Activated CD4-positive, alpha-beta T cell treated with anti-CD3 and anti-CD28 coated beads, Interleukin-2, amount 50 U/mL, for 4 hours (primary cell): Measurements from ENCODE around the gene CPXM1.
"Not testable (repeated sequence)": the region's sequence is repeated elsewhere in the genome, so short reads cannot be mapped to it uniquely, and the experiment has no call there.

Experiments
- DNase-seq, 2 experiments: peaks; one replicate each; pipeline ENCODE4 v3.0.0-alpha.2; 2020

CPXM1 gene

DNA sequence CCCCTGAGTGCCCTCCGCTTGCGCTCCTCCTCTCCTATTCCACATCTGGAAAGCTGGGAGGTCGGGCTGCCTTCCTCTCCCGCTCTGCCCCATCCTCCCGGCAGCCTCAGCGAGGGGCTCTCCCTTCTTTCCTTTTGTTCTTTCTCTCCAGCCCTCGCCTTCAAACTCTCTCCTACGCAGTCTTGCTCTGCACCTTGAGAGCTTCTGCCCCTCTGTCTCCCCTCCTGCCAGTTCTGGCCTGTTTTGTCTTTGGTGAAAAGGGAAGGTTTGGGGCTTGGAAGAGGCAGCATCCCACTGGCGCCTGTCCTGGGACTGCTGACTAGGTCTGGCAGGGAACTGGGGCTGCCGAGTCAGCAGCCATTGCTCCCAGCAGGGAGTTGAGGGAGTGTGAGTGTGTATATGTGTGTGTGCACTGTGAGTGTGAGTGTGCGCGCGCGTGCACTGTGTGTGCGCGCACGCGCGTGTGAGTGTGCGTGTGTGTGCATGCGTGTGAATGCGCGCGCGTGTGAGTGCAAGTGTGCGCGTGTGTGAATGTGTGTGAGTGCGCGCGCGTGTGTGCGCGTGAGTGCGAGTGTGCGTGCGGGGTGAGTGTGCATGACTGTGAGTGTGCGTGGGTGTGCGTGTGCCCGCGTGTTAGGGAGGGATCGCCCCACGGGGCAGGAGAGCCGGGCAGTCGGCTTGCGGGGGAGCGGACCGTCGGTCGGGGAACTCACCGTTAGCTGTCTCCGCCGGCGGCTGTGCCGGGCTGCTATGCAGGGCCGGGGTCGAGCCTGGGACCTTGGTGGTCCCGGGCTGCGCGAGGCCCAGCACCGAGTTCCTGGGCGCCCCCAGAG is 523 bp downstream of the CPXM1 start:
- no peak for DNase-seq

DNA sequence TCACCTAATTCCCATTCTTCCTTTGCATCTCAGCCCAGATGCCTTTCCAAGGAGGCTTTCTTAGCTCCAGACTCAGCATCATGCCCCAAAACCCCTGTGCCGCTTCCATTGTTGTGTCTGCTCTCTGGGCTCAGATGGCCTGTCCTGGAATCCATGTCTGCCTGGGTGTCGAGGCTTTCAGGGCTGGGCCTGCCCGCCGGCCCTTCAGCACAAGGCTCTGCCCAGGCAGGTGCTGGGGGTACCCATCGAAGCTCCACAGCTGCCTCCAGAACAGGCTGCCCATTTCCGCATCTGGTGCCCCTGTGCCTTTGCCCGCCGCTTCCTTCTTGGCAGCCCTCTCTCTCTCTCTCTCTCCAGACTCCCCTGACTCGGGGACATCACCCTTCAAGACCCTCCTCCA is 1.2 kb downstream of the CPXM1 start:
- DNase-seq, result no peak

DNA sequence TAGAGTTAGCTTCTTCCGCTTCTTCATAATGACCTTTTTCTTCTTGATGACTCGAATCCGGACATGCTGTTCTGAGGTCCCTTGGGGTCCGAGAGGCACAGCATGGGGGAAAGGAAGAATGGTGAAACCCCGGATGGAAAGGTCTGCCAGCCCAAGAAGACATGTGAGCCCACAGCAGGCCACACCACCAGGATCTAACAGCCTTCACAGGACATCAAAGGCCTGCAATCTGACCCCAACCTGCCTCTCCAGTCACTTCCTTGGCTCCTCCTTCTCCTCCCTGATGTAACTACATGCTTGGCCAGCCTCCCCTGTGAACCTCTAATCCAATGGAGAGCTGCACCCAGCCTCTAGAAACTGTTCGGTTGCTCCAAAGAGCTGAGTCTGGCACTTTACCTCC is 1.6 kb downstream of the CPXM1 start:
- DNase-seq, result no peak

DNA sequence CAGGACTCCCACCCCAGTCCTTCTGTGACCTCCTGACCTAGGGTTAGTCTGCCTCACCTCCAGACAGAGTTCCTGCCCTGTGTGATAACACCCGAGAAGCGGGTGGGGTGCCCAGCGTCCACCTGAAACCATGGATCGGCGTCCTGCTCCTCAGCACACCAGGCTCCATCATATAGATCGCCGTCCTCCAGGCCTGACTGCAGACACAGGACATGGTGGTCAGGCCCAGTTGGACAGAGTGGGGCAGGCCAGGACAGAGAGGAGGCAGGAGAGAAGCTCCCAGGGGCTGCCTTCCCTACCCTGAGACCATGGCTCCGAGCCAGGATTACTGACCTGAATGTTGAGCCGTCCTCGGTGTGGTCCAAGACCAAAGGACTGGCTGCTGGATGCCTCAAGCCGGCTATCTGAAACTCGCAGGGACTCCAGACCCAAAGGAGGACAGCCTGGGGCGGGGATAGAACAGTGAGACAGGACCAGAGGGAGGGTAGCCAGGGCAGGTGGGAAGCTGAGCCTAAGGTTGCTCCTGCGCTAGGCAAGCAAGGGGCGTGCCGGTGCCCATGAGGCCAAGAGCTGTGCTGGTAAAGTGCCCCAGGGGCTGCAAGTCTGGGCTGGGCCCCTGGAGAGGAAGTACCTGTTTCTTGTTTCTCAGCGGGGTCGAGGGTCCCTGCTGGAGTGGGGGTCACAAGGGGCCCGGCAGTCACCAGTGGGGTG is 2.2 kb downstream of the CPXM1 start:
- no peak for DNase-seq

DNA sequence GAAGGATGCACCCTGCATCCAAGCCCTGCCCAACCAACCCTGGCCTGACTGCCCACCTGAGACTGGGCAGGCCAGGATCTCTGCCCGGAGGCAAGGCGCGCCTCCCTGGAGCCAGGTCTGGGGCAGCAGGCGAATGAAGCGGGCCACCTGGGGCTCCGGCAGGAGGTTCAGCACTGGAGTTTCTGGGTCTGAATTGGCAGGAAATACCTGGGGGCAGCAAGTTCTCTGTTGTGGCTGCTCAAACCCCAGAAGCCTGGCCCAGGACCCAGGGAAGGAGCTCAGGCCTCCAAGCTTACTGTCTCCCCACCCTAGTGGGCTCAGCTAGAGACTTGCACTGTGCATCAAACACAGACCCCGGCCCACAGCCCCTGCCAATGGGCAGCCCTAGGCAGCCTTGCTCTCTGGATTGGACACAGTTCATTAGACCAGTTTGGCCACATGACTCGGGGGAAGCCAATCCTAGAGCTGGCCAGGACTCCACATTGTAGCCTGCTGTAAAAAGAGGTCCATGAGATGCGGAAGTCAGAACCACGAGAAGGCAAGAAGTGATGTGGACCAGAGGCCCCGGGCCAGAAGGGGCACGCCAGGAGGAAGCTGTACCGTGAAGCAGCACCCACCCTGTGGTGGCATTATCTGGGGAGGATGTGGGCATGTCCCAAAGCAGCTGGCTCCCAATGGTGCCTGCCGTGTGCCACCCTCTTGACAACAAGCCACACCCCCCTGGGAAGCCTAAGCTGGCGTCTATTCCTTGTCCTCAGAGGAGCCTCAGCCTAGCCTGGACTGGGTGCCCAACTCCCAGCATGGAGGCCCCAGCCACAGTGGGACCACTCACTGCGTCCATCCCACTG is 3.1 kb downstream of the CPXM1 start:
- no peak for DNase-seq

DNA sequence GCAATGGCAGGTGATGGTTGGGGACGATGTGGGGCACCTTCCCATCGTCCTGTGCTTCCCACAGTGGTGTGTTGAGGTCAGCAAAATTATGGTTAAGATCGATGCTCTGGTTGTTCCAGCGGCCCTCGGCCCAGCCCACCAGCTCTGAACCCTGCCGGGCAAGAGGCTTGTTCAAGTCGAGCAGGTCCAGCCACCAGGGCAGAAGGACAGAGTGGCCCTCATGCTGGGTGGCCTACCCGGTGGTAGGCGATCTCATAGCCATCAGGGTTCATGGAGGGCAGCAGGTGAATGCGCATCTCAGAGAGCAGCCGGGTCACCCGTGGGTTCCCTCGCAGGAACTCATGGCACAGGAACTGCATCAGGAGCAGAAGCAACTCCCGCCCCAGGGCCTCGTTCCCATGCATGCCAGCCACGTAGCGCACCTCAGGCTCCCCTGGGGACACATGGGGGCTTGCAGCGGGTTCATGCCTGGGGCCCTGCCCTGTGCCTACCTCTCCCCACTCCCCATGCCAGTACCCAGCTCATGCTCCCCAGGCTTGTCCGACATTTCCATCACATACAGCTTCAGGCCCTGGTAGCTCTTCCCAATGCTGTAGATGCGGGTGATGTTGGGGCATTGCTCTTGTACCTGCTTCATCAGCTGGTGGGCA is 4.3 kb downstream of the CPXM1 start:
- DNase-seq, result no peak

DNA sequence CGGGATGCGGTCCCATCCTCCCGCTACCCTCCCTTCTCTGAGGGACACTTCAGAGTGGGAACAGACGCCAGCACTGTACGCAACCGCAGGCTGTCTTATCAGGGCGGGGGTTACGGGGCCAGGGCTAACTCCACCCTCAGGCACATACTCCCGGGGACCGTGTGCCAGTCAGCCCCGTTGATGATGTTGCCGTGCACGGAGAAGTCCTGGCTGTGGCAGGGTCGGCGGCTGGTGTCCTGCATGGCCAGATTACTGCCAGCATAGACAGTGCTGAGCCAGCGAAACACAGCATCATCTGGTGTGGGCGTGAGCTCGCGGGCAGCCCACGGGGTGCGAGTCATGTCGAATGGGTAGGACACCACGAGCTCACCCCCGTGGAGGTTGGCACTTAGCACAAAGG is 5.0 kb downstream of the CPXM1 start:
- DNase-seq, result no peak

DNA sequence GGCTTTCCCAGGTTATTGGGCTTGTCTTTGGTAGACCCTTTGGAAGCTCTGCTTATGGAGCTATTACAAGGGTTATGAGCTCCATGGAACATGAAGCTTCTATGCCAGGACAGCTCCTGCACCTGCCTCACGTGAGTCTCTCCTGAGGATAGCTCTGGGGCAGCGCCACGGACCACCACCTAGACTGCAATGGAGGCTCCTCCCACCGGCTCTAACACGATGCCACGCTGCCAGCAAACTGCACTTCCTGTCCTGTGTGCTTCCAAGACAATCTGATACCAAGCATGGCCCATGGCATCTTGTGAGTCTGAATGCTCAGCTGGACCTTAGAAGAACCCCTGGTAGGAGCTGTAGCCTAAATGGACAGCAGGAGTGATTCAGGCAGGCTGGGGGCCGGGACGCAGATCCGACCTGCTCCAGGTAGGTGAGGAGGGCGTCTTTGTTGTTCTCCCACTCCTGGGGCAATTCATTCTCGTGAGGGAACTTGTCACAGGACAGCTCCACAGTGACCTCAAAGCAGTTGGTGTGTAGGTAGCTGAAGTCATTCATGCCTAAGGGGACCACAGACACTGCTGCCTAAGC is 5.5 kb downstream of the CPXM1 start:
- DNase-seq, result no peak

DNA sequence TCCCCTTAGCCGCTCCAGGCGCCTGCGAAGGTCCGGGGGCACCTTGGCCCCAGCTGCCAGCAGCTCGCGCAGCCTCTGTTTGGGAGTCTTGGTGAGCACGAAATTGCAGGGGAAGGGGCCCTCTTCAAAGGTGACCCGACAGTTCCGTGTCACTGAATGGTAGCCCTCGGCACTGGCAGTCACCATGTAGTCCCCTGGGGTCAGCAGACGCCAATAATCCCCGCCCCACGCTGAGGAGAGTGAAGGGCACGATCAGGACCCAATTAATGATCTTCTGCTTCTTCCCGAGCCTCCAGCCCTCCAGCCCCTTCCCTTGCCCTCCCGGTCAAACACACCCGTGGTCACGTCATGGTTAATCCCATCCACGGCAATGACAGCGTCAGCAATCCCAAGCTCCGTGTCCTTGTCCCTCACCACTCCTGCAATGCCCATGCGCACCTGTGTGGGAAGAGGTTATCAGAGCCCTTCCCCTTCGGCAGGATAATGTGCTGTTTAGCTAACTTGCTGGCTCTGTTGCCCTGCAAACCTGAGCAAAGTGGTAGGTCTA is 6.2 kb downstream of the CPXM1 start:
- DNase-seq, result no peak

DNA sequence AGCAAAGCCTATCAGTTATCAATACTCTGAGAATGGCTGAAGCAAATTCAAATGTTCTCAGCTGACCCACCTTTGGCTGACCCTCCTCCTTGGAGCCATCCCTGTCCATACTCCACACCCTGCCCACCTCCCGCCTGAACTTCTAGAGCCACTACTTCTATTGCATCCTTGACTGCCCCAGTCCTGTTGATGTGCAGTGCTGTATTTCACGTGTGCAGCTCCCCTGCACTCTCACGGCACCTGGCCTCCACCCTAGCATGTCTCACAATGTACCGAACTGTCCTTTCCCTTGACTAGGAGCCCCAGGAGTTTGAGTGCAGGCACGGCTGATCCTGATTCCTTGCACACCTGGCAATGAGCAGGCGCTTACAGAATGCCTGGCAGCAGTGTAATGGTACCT is 7.0 kb downstream of the CPXM1 start:
- DNase-seq, result no peak

DNA sequence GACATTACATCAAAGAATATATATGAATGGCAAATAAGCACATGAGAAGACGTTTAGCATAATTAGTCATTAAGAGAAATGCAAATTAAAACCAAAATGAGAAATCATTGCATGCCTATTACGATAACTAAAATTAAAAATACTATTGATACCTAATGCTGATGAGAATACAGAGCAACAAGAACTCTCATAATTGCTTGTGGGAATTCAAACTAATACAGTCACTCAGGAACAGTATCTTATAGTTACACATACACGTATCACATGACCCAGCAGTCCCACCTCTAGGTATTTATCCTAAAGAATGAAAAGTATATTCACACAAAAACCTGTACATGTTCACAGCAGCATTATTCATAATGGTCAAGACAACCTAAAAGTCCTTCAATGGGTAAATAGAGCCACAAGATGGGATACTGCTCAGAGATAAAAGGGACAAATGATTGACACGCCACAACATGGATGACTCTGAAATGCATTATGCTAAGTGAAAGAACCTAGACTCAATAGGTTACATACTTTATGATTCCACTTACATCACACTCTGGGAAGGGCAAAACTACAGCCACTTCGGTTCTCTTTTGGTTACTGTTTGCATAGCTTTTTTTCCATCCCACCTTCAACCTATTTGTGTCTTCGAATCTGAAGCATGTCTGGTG is 16.4 kb downstream of the CPXM1 start:
- DNase-seq, result no peak

DNA sequence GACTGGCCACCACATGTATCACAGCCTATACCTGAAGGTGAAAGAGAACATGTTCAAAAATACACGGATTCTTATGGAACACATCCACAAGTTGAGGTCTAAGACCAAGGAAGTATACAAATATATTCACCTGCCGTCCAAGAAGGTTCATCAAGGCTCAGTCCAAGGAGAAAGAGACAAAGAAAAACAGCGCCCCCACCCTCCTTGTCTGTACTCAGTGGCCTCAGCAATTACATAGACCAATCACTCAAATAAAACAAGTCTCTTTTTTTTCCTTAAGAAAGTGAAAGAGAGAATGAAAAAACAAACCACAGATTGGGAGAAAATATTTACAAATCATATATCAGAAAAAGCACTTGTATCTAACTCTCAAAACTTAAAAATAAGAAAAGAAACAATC is 19.5 kb downstream of the CPXM1 start:
- DNase-seq, result no peak

DNA sequence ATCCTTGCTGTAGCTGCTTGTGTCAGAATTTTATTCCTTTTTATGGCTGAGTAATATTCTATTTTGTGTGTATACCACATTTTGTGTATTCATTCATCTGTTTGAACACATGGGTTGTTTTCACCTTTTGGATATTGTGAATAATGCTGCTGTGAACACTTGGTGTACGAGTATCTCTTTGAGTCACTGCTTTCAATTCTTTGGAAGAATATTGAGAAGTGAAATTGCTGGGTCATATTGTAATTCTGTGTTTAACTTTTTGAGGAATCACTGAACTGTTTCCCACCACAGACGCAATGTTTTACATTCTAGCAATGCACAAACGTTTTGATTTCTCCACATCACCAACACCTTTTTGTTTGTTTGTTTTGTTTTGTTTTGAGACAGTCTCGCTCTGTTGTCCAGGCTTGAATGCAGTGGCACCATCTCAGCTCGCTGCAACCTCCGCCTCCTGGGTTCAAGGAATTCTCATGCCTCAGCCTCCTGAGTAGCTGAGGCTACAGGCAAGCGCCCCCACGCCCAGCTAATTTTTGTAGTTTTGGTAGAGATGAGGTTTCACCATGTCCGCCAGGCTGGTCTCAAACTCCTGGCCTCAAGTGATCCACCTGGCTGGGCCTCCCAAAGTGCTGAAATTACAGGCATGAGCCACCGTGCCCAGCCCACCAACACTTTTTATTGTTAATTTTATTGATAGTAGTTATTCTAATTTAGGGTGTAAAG is 21.7 kb downstream of the CPXM1 start:
- no peak for DNase-seq

DNA sequence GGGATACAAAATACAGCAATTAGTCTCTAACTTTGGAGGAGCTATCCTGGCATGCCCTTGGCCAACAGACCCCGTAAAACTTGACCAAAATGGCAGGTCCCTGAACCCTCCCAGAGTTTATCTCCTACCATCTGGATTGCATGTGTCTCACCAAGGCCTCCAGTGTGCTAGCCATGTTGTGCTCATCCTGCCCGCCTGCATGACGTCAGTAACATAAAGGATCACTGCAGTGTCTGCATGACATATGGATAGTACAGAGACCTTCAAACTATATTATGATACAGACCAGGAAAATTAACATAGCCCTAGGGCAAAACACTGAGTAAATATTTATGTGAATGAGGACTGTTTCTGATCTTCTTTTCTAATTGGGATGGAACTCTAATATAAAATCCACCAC is 25.3 kb downstream of the CPXM1 start:
- DNase-seq, result no peak

DNA sequence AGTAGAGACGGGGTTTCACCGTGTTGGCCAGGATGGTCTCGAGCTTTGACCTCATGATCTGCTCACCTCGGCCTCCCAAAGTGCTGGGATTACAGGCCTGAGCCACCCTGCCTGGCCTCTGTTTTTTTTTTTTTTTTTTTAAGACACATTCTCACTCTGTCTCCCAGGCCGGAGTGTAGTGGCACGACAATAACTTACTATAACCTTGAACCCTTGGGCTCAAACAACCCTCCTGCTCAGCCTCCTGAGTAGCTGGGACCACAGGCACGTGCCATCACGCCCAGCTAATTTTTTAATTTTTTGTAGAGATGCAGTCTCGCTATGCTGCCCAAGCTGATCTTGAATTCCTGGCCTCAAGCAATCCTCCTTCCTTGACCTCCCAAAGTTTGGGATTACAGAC is 26.6 kb downstream of the CPXM1 start:
- no peak for DNase-seq

DNA sequence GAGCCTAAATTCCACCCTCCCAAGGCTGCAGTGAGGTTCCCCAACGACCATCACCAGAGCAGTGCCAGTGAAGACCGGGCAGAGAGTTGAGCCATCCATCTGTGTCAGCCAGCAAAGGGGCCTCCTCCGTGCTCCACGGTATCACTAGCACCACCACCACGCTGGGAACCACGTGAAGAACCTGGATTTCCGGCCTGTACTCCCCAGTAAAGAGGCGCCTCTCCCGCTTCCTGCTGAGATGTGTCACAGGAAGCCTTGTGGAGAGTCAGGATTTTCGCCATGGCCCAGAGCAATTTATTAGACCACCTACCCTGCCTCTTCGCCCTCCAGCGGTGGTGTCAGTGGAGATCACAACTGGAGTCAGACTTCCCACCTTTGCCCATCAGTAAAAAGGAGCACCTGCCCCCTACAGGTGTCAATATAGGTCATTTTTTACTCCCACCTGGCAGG is 28.8 kb downstream of the CPXM1 start:
- DNase-seq, result no peak

DNA sequence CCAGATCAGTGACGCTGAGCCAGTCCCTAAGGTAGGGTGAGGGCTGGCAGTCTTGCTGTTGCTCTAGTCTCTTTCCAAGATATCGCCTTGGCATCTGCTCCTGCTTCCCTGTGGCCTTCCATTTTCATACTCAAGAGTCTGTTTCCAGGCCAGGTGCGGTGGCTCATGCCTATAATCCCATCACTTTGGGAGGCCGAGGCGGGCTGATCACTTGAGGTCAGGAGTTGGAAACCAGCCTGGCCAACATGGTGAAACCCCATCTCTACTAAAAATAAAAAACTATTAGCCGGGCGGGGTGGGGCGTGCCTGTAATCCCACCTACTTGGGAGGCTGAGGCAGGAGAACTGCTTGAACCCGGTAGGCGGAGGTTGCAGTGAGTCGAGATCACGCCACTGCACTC is 30.3 kb downstream of the CPXM1 start:
- DNase-seq, result not testable (repeated sequence)

DNA sequence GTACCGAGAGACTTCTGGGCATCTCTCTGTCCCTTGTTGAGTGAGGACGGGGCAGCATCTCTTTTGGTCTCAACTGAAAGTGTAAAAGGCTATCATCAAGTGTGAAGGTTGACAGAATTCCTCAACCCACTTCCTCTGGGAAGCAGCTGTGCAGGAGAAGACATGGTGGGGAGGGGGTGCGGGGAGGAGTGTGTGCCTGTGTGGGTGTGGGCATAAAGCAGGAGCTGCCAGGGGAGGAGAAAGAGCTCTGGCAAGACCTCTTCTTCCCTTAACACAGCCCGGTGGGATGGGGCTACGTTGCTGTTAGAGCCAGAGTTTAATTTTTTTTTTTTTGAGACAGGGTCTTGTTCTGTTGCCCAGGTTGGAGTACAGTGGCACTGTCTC is 31.8 kb downstream of the CPXM1 start:
- no peak for DNase-seq

DNA sequence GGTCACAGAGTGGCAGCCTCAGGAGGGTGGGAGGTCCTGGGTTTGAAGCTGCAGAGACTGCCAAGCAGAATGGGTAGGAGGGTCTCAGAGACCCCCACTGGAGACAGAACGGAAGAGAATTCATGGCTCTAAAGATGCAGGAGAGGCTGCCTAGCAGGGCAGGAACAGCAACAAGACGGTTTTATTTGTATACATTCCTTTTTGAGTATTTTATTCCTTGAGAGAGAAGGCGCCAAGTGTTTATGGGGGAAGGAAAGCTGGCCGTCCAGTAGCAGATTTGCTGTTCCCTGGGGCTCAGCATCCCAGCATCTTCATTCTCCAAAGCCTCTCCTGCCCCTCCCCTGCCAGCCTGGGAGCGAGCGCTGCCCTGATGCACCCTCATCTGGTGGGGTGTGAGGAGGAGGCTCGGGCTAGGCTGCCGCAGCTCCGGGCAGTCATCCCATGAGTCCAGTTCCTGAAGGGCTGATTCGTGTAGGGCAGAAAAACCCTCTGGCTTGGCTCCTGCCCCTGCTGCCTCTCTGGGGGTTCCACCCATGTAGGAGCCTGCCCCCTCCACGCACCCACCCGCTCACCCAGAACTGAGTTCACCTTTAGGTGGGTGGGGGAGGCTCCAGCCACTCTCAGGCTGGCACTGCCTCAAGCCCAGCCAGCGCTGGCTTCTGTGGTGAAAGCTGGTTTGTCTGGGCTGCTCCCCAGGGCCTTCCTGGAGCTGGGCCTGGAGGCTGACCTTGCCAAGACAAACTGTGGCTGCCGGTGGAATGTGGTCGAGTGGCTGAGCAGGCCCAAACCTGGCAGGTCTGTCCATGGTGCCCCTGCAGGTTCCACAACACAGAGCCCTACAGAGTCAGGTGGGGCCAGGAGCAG is 32.4 kb downstream of the CPXM1 start:
- no peak for DNase-seq

DNA sequence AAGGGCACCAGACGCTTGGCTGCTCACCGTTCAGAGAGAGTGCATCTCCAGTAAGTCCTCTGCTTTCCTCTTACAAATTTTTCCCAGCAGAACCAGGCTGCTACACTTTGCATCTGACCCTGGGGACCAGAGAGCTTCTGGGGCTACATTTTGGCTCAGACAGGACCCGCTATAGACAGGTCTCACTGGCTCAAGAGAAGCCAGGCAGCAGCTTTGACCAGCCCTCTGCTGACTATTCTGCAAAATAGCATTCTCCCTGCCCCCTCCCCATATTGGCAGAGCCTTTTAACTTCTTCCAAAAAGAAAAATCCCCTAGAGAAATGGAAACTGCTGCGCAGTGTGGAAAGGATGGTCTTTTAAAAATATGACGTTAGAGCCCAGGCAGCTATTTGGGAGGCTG is 37.2 kb downstream of the CPXM1 start:
- no peak for DNase-seq
